RWPE2 (cell line): Measurements from ENCODE around the gene NPEPL1.
A peak's percentile ranks its signal among the peaks of the same experiment; 100 is the strongest.

ENCODE experiments used
- ATAC-seq: fragments of 200-7000 bp; cut with Tn5 transposase; 3 replicates; pipeline ENCODE4 v1.9.1; 2021; ENCODE audit warnings: low read depth
- DNase-seq: peaks from one replicate; pipeline ENCODE4 v3.0.0-alpha.2; 2020; ENCODE audit warnings: low spot score
- H3K27ac ChIP-seq: fragments of 450-650 bp; 2 replicates; pipeline ENCODE4 v1.5.1; 2017; ENCODE audit warnings: mild to moderate bottlenecking; ENCODE audit not compliant: poor library complexity, severe bottlenecking
- H3K27me3 ChIP-seq: fragments of 250-450 bp; sonication (Bioruptor Pico); 2 replicates; pipeline ENCODE4 v1.5.1; 2021; ENCODE audit warnings: mild to moderate bottlenecking, moderate library complexity; ENCODE audit not compliant: insufficient read depth, poor library complexity, severe bottlenecking
- H3K36me3 ChIP-seq: fragments of 250-450 bp; sonication (Bioruptor Pico); 2 replicates; pipeline ENCODE4 v1.5.1; 2020; ENCODE audit warnings: low read depth, mild to moderate bottlenecking, moderate library complexity
- H3K4me1 ChIP-seq: fragments of 250-450 bp; sonication (Bioruptor Pico); 2 replicates; pipeline ENCODE4 v1.5.1; 2021; ENCODE audit warnings: mild to moderate bottlenecking, moderate library complexity; ENCODE audit not compliant: insufficient read depth, poor library complexity, severe bottlenecking
- H3K4me3 ChIP-seq: fragments of 250-450 bp; sonication (Bioruptor Pico); 2 replicates; pipeline ENCODE4 v1.5.1; 2021; ENCODE audit warnings: mild to moderate bottlenecking, moderate library complexity; ENCODE audit not compliant: severe bottlenecking
- H3K9me3 ChIP-seq: fragments of 250-450 bp; sonication (Bioruptor Pico); 2 replicates; pipeline ENCODE4 v1.5.1; 2021; ENCODE audit warnings: mild to moderate bottlenecking, moderate library complexity; ENCODE audit not compliant: severe bottlenecking
- TF ChIP-seq, protein P1 (sequence below): fragments of 450-650 bp; IDR thresholded peaks from one replicate; pipeline ENCODE4 v1.5.1; 2017; ENCODE audit warnings: mild to moderate bottlenecking, moderate library complexity; ENCODE audit not compliant: poor library complexity, severe bottlenecking

NPEPL1 gene

DNA sequence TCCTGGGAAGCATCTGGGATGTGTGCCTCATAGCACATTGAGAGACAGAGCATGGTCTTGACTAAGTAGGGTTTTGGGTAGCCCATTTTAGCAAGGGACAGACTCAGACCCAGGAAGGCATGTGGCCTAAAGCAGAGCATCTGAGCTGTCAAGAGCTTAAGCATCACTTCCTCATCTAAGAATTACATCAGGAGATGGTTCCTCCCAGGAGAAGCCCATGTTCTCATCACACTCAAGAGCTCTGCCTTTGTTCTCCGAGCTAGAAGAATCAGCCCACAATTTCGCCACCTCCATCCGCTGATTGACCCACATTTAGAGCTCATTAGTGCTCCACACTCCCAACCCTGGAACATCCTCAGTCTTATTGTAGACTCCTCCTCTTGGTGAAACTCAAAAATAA lies 68.3 kb downstream of the NPEPL1 start:
- no peaks in the 10 kb centered on the region for H3K36me3 ChIP-seq
- no peaks in the 10 kb centered on the region for H3K9me3 ChIP-seq
- no peak overlapping the region for H3K4me3 ChIP-seq
- TF ChIP-seq, protein P1, sequence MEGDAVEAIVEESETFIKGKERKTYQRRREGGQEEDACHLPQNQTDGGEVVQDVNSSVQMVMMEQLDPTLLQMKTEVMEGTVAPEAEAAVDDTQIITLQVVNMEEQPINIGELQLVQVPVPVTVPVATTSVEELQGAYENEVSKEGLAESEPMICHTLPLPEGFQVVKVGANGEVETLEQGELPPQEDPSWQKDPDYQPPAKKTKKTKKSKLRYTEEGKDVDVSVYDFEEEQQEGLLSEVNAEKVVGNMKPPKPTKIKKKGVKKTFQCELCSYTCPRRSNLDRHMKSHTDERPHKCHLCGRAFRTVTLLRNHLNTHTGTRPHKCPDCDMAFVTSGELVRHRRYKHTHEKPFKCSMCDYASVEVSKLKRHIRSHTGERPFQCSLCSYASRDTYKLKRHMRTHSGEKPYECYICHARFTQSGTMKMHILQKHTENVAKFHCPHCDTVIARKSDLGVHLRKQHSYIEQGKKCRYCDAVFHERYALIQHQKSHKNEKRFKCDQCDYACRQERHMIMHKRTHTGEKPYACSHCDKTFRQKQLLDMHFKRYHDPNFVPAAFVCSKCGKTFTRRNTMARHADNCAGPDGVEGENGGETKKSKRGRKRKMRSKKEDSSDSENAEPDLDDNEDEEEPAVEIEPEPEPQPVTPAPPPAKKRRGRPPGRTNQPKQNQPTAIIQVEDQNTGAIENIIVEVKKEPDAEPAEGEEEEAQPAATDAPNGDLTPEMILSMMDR, result no peak
- DNase-seq (no peak), ATAC-seq (no peak)
- H3K4me1 ChIP-seq, result no peaks in the 10 kb centered on the region
- no peak overlapping the region for H3K27ac ChIP-seq
- H3K27me3 ChIP-seq, result peaks cover 94% of the 10 kb centered on the region

DNA sequence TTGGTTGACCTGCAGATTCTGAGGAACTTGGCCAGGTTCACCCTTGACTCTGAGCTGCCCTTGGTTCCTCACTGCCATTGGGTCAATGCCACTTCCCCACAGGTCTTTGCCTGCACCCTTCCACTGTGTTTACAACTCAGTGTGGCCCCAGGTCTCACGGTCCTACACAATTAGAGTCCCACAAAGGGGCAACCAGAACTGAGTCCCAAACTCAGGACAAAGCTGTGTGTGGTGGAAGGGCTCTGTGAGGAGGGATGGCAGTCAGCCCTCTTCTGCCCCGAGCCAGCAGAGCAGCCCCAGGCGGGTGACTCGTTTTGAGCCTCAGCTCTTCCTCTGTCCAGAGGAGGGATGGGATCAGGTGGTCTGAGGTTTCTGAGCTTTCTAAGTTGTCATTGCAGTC lies 69.5 kb downstream of the NPEPL1 start:
- TF ChIP-seq, protein P1, result no peak
- Histone ChIP-seq H3K27me3 (peaks cover 97% of the 10 kb centered on the region), H3K9me3 (no peaks in the 10 kb centered on the region), H3K36me3 (no peaks in the 10 kb centered on the region), H3K4me3 (no peak overlapping the region), H3K4me1 (no peaks in the 10 kb centered on the region), H3K27ac (no peak overlapping the region)
- ATAC-seq (no peak), DNase-seq (peak; percentile 66)

DNA sequence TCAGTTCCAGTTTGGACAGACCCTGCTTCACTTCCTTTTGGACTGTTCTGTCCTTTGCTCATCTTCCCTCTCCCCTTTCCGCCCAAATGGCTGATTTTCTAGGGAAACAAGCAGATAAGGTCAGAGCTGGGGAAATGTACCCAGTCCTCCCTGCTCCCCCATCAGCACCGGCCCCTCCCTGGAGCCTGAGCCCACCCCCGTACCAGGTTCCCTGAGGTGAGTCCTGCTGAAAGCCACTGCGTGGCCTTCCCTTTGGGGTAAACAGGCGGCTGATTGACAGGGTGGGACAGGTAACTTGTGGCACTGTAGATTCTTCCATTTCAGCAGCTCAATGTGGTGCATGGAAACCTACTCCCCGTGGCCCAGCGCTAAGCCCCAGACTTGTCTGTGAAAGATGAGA lies 70.5 kb downstream of the NPEPL1 start:
- no peak overlapping the region for H3K27ac ChIP-seq
- no peak; the same call in 2 of the 3 replicates for ATAC-seq
- TF ChIP-seq, protein P1, result no peak

More for the DNA sequence above, 70.5 kb downstream of the NPEPL1 start:
- Histone ChIP-seq H3K4me3 (no peak overlapping the region), H3K36me3 (no peaks in the 10 kb centered on the region), H3K27me3 (peaks cover 97% of the 10 kb centered on the region), H3K4me1 (no peaks in the 10 kb centered on the region), H3K9me3 (no peaks in the 10 kb centered on the region)
- peak; percentile 68 for DNase-seq
